HUES64 (cell line): ENCODE measurements around the gene TPH2. TPM values are rescaled to one million over a fixed set of nuclear protein-coding genes. Genes with fewer than 3 reads are reported as not detected.

ENCODE experiments used
- H3K27ac ChIP-seq: 2 replicates; pipeline ENCODE4 v1.7.0; 2013; ENCODE audit warnings: low read depth, low read length, inconsistent platforms
- H3K27me3 ChIP-seq: 2 replicates; pipeline ENCODE4 v1.6.1; 2013; ENCODE audit warnings: mild to moderate bottlenecking, low read length; ENCODE audit not compliant: insufficient read depth
- H3K36me3 ChIP-seq: 2 replicates; pipeline ENCODE4 v1.6.1; 2013; ENCODE audit warnings: mild to moderate bottlenecking, low read length; ENCODE audit not compliant: insufficient read depth
- H3K4me1 ChIP-seq: 2 replicates; pipeline ENCODE4 v1.6.1; 2013; ENCODE audit warnings: mild to moderate bottlenecking, low read length, moderate library complexity; ENCODE audit not compliant: insufficient read depth
- H3K4me3 ChIP-seq: 2 replicates; pipeline ENCODE4 v1.5.1; 2013; ENCODE audit warnings: mild to moderate bottlenecking, low read length, moderate library complexity
- H3K9ac ChIP-seq: 2 replicates; pipeline ENCODE4 v1.6.1; 2013; ENCODE audit warnings: mild to moderate bottlenecking, low read depth, low read length
- H3K9me3 ChIP-seq: 2 replicates; pipeline ENCODE4 v1.6.1; 2013; ENCODE audit warnings: low read depth, low read length; ENCODE audit not compliant: insufficient read depth
- WGBS: fragments of 150-250, 120-280 bp; methylation state at CpG from one replicate; pipeline ENCODE4 v1.1.7; 2013; ENCODE audit warnings: missing lambda C conversion rate; 5-methylcytosine and 5-hydroxymethylcytosine counted together
- polyA plus RNA-seq, 2 experiments: library from polyadenylated mRNA; stranded (reverse); fragments of 50-300 nt; gene quantifications; one replicate each; pipeline ENCODE4 v1.2.3, GENCODE V29; 2013

Gene TPH2
- 0.35 TPM for polyA plus RNA-seq (2013, experiment 1 of 2)
- polyA plus RNA-seq (2013, experiment 2 of 2), result not detected

DNA sequence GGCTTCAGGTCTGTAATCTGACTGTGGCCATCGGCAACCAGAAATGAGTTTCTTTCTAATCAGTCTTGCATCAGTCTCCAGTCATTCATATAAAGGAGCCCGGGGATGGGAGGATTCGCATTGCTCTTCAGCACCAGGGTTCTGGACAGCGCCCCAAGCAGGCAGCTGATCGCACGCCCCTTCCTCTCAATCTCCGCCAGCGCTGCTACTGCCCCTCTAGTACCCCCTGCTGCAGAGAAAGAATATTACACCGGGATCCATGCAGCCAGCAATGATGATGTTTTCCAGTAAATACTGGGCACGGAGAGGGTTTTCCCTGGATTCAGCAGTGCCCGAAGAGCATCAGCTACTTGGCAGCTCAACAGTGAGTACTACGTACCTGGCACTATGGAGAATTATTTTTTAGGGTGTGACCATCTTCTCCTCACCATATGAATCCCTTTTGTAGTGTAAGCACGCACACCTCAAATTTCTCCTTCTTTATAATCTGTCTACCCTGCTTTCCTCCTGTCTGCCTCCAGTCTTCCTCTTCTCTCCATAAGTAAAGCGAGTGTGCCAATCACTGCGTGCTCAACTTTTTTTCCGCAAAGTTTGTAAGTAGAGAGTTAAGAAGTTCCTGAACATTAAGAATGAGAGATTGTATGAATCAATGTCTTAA is at the start of gene TPH2:
TSS of gene TPH2 (plus strand) at position 118 of the 658 bp plus-strand sequence. CDS start at position 260, 142 bp downstream.
- no peaks in the 10 kb centered on the region for H3K27me3 ChIP-seq
- no peaks in the 10 kb centered on the region for H3K36me3 ChIP-seq
- 18% methylated on average over 14 of the region's 16 CpGs for WGBS
- no peaks in the 10 kb centered on the region for H3K9me3 ChIP-seq
- H3K27ac ChIP-seq, result no peak within 1 kb of the TSS
- no peak within 1 kb of the TSS for H3K4me3 ChIP-seq
- H3K9ac ChIP-seq, result no peak within 1 kb of the TSS
- H3K4me1 ChIP-seq, result peaks cover 9% of the 10 kb centered on the region

DNA sequence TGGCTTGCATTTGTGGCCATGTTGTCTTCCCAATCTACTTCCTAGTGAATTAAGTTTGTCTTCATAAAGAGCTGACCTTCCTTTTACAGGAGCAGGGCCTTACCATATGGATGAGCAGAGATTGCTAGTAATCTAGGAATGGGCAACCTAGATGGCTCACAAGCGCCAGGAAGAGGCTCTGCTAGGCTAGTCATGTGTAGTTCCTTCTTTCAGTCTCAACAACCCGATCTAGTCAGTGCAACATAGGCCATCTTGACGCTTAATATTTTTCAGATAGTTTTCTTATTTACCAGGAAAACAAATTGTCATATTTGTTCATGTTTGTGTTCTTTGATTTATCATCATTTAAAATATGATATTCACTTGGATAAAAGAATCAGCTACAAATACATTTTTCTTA is 48.2 kb upstream of the TPH2 start:
- H3K9me3 ChIP-seq, result no peaks in the 10 kb centered on the region
- no peak overlapping the region for H3K27ac ChIP-seq
- H3K9ac ChIP-seq, result no peak overlapping the region
- H3K36me3 ChIP-seq, result peaks cover 14% of the 10 kb centered on the region
- no peaks in the 10 kb centered on the region for H3K4me1 ChIP-seq
- H3K27me3 ChIP-seq, result no peaks in the 10 kb centered on the region
- 94% methylated on average over 3 of the region's 3 CpGs for WGBS
- no peak overlapping the region for H3K4me3 ChIP-seq

DNA sequence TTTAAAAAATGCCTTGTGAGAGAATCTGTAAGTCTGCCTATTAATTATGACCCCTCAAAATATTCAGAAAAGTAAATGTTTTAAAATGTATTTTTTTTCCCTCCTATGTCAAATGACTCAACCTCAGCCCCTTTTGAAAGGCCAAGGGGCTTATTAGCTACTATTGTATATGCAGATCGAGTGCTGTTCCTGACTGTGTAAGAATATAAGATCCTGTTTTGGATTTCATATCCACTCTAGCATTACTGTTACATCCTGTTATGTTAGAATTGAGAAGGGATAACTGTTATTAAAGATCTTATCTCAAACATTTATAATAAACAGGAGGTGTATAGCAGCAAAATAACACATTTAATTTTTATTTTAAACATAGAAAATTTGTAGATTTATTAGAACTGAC is 46.6 kb upstream of the TPH2 start:
- Histone ChIP-seq H3K9me3 (no peaks in the 10 kb centered on the region), H3K36me3 (peaks cover 28% of the 10 kb centered on the region), H3K4me3 (no peak overlapping the region), H3K27me3 (no peaks in the 10 kb centered on the region), H3K27ac (no peak overlapping the region), H3K4me1 (no peaks in the 10 kb centered on the region), H3K9ac (no peak overlapping the region)
- WGBS, result no CpG with 5 or more reads among the region's 1 CpG

DNA sequence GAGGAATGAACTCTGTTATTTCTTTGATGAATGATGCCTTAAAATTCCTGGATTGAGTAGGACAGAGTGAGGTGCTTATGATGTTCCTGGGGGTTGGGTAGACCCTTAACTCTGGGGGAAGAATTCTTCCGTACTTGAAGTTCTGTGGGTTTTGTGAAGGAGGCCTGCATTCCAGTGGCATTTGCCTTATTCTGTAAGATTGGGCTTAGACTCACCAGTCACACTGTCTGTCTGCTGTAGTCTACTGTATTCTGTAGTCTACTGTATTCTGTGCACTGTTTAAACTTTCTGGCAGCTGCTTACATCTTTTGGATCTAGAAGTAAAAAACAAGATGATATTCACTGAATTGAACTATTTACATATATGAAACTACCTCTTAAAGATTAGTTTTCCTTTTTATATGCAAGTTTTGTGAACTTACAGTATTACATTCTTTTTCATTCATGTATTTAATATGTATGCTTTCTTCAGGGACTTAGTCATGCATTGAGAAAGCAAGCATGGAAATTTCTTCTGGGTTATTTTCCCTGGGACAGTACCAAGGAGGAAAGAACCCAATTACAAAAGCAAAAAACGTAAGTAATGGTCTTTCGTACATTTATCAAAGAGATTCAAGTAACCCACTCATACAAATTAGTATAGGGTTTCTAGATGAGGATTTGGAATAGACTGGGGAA is 42.3 kb upstream of the TPH2 start:
- Histone ChIP-seq H3K4me1 (no peaks in the 10 kb centered on the region), H3K36me3 (peaks cover 58% of the 10 kb centered on the region), H3K9ac (no peak overlapping the region), H3K27me3 (no peaks in the 10 kb centered on the region), H3K4me3 (no peak overlapping the region), H3K27ac (no peak overlapping the region), H3K9me3 (no peaks in the 10 kb centered on the region)
- WGBS, result 100% methylated on average over 1 of the region's 3 CpGs

DNA sequence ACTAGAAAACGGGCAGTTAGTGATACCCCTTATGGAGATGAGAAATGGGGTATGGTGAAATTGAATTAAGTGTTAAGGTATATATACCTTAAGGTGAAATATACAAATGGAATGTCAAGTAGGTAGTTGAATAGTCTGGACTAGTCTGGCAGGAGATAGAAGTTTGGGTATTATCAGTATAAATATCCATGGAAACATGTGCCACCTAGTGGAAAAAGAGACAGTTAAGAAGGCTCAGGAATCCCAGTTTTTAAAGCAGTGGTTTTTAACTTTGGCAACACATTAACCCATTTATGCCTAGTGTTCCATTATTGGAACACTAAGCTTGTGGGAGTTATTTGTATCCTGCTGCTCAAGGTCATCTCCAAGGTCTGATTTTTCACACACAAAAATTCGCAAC is 38.6 kb upstream of the TPH2 start:
- Histone ChIP-seq H3K36me3 (peaks cover 74% of the 10 kb centered on the region), H3K27me3 (no peaks in the 10 kb centered on the region), H3K4me1 (no peaks in the 10 kb centered on the region), H3K4me3 (no peak overlapping the region), H3K9ac (no peak overlapping the region), H3K9me3 (no peaks in the 10 kb centered on the region), H3K27ac (no peak overlapping the region)
- WGBS, result 92% methylated on average over 2 of the region's 2 CpGs

DNA sequence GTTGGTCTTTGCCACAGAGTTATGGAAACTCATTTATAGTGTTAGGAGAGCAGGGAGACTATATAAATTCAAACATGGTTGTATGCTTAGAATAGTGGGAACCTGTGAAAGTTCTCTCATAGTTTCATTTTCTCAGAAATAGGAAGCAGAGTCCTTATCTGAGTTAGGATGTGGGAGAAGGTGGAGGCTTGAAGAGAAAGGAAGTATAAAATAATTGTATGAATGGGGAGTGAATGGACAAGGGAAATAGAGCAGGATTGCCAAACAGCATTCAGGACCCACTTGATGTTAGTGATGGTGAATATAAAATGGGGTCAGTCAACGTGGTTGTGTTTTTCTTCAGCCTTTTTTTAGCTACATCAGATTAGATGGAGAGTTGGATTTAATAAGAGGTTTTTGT is 34.0 kb upstream of the TPH2 start:
- no peaks in the 10 kb centered on the region for H3K9me3 ChIP-seq
- no peak overlapping the region for H3K4me3 ChIP-seq
- H3K36me3 ChIP-seq, result peaks cover 67% of the 10 kb centered on the region
- no peaks in the 10 kb centered on the region for H3K4me1 ChIP-seq
- no peaks in the 10 kb centered on the region for H3K27me3 ChIP-seq
- WGBS, result 94% methylated on average over 1 of the region's 1 CpG
- no peak overlapping the region for H3K9ac ChIP-seq
- H3K27ac ChIP-seq, result no peak overlapping the region

DNA sequence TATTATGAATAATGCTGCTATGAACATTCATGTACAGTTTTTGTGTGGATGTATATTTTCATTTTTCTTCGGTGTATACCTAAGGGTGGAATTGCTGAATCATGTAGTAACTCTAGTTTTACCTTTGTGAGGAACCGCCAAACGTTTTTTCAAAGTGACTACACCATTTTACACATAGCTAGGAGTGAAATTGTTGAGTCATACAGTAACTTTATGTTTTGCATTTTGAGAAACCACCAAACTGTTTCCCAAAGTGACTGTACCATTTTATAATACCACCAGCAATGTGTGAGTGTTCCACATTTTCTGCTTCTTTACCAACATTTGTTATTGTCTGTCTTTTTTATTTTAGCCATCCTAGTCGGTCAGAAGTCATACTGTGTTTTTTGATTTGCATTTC is 3.1 kb upstream of the TPH2 start:
- H3K4me3 ChIP-seq, result no peak overlapping the region
- H3K27ac ChIP-seq, result no peak overlapping the region
- no peak overlapping the region for H3K9ac ChIP-seq
- H3K27me3 ChIP-seq, result no peaks in the 10 kb centered on the region
- H3K36me3 ChIP-seq, result no peaks in the 10 kb centered on the region
- 82% methylated on average over 4 of the region's 4 CpGs for WGBS
- H3K9me3 ChIP-seq, result no peaks in the 10 kb centered on the region
- H3K4me1 ChIP-seq, result no peaks in the 10 kb centered on the region

DNA sequence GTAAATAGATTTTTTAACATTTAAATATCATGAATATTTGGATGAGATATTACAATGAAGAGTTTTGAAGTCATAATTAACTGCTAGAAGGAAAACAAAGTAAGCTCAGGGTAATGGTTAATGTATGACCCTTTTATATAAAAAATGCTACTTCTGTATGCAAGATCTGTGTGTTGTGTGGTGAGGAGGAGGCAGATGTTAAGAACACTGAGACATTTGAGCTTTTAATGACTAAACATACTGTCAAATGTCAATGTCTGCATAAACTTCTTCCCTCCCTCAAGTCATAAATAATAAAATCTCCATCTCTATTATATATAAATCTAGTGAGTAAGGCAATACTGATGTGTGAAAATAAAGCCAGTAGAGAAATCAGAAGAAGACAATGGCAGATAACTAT is 1.4 kb downstream of the TPH2 start:
- Histone ChIP-seq H3K4me1 (peaks cover 21% of the 10 kb centered on the region), H3K27me3 (no peaks in the 10 kb centered on the region), H3K36me3 (no peaks in the 10 kb centered on the region), H3K9me3 (no peaks in the 10 kb centered on the region), H3K27ac (no peak overlapping the region), H3K9ac (no peak overlapping the region), H3K4me3 (no peak overlapping the region)

DNA sequence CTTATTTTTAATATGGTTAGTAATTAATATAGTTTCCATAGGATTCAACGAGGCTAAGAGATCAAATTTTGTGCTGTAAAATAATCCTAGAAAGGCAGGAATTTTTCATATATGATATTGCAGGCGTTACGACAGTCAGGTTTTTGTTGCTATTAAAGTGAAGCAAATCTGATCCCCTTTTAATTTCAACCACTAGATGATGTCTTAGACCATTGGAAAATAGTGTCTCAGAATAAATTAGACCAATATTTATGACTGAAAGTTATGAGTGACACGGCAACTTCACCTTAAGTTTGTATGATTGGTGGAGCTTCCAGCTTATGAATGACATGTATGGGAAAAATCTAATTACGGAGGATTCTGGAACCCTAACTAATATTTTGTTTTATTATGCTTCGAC is 2.5 kb downstream of the TPH2 start:
- H3K9me3 ChIP-seq, result no peaks in the 10 kb centered on the region
- peaks cover 28% of the 10 kb centered on the region for H3K4me1 ChIP-seq
- WGBS, result 92% methylated on average over 6 of the region's 6 CpGs
- H3K36me3 ChIP-seq, result no peaks in the 10 kb centered on the region
- H3K4me3 ChIP-seq, result no peak overlapping the region
- no peak overlapping the region for H3K9ac ChIP-seq
- no peaks in the 10 kb centered on the region for H3K27me3 ChIP-seq
- H3K27ac ChIP-seq, result no peak overlapping the region

DNA sequence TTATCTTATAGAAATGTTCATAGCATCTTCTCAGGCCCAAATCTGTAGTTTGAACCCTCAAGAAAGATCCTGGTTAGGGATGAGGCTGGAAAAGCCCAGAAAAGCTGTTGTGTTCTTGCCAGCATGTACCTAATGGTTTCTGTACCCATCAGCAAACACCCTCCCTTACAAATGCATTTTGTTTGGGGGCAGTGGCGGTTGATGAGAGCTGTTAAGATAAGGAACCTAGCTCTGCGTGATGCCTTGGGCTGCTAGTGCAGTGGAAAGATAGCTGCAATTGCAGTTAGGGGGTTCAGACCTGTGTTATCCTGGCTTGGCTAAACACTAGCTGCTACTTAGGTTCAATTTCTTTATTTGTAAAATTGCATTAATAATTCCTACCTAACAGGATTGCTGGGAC is 3.6 kb downstream of the TPH2 start:
- Histone ChIP-seq H3K4me3 (no peak overlapping the region), H3K27ac (no peak overlapping the region), H3K27me3 (no peaks in the 10 kb centered on the region), H3K4me1 (peaks cover 39% of the 10 kb centered on the region), H3K9me3 (no peaks in the 10 kb centered on the region), H3K36me3 (no peaks in the 10 kb centered on the region), H3K9ac (no peak overlapping the region)
- 51% methylated on average over 2 of the region's 2 CpGs for WGBS

DNA sequence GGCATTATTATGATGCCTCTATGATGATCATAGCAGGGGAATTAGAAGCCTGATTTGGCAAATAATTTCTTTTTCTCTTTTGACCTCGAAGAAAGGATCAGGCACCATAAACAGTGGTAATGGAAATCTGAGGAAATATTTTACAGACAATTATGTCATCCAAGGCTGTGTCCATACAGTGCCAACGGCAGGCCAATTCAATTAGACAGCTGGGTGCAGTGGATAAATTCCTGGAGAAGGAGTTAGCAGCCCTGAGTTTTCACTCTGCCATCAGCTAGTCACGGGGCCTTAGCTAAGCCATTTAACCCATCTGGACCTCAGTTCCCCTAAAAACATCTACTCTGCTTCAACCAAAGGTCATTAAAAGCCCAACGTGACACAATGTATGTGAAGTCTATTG is 4.1 kb downstream of the TPH2 start:
- no peak overlapping the region for H3K9ac ChIP-seq
- no peaks in the 10 kb centered on the region for H3K36me3 ChIP-seq
- no peak overlapping the region for H3K27ac ChIP-seq
- H3K27me3 ChIP-seq, result no peaks in the 10 kb centered on the region
- no peaks in the 10 kb centered on the region for H3K9me3 ChIP-seq
- H3K4me3 ChIP-seq, result no peak overlapping the region
- peaks cover 43% of the 10 kb centered on the region for H3K4me1 ChIP-seq
- 81% methylated on average over 3 of the region's 4 CpGs for WGBS
